ENCODE results near the gene CCL21. TPM values are rescaled to one million over a fixed set of nuclear protein-coding genes. Genes with fewer than 3 reads are reported as not detected.

CCL21 gene
- total and polyA plus RNA-seq, 5 donors: 1.3 to 3.8 (median 2.2) TPM

DNA sequence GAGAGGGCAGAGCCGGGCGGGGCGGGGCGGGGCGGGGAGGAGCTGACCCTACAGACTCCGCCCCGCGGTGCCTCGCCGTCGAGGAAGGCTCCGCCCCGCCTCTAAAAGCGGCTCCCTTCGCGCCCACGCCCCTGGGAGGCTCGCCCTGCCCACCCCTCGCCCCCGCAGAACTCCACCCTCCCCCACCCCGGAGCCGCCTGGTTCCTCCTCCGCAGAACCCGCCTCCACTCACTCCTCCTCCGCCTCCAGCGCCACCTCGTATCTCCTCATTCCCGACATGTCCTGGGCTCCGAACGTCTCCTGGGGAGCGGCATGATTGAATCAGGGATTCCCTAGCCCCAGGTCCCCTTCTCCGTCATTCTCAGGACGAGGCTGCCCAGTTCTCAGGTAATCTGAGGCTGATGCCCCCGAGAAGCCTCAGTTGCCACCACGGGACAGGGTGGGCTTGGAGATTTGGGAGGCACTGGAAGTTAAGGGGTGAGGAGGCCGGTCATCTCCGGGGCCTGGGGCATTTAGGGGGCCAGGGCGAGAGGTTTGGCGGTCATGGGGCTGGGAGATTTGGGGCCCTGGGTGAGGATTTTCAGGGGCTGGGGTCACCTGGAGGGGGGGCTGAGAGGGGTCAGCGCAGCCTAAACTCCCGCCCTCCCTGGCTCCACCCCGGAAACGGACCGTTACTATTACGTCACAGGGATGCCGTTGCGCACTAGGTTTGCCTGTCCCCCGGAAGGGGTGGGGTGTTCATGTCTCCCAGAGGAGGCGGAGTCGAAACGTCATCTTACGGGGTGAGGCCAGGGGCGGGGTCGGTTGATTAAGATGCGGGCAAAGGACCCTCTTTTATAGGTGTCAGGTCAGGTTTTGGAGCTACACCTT, 44.3 kb downstream of the CCL21 start:
- Histone ChIP-seq H3K4me3 (ENCODE audit: low read length) (peak overlapping the region; percentile 69), H3K27me3 (ENCODE audit: control insufficient read depth, insufficient read depth) (no peaks in the 10 kb centered on the region), H3K27ac (ENCODE audit: low read length) (peak overlapping the region; percentile 99), H3K9me3 (ENCODE audit: control insufficient read depth, low read length) (no peaks in the 10 kb centered on the region), H3K4me1 (ENCODE audit: control insufficient read depth, insufficient read depth, low read length) (peaks cover 4% of the 10 kb centered on the region)
- intact Hi-C loops (cut with DNase I): no loop called here
- DNase-seq (peak; percentile 96 to 98 (median 97)), ATAC-seq (peak; percentile 93 to 94)
- 2% methylated on average over 55 of the region's 55 CpGs for WGBS

DNA sequence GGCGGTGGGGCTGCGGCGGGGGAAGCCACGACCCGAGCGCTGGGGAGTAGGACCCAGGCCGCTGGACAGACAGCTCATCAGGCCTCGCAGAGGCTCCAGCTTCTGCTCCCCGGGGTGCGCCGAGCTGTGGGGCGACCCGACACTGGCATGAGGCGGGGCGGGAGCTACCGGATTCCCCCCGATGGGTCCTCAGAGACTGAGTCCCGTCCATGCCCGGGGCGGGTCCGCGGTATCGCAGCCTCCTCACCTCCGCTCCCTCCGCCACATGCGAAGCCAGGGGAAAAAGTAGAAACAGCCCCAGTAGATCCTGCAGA, 44.9 kb downstream of the CCL21 start:
- Histone ChIP-seq H3K4me1 (ENCODE audit: control insufficient read depth, insufficient read depth, low read length) (peaks cover 4% of the 10 kb centered on the region), H3K4me3 (ENCODE audit: low read length) (peak overlapping the region; percentile 69), H3K27ac (ENCODE audit: low read length) (peak overlapping the region; percentile 89), H3K9me3 (ENCODE audit: control insufficient read depth, low read length) (no peaks in the 10 kb centered on the region), H3K27me3 (ENCODE audit: control insufficient read depth, insufficient read depth) (no peaks in the 10 kb centered on the region)
- DNase-seq (no peak), ATAC-seq (no peak)
- intact Hi-C loops (cut with DNase I): no loop called here
- WGBS: 2% methylated on average over 26 of the region's 26 CpGs

DNA sequence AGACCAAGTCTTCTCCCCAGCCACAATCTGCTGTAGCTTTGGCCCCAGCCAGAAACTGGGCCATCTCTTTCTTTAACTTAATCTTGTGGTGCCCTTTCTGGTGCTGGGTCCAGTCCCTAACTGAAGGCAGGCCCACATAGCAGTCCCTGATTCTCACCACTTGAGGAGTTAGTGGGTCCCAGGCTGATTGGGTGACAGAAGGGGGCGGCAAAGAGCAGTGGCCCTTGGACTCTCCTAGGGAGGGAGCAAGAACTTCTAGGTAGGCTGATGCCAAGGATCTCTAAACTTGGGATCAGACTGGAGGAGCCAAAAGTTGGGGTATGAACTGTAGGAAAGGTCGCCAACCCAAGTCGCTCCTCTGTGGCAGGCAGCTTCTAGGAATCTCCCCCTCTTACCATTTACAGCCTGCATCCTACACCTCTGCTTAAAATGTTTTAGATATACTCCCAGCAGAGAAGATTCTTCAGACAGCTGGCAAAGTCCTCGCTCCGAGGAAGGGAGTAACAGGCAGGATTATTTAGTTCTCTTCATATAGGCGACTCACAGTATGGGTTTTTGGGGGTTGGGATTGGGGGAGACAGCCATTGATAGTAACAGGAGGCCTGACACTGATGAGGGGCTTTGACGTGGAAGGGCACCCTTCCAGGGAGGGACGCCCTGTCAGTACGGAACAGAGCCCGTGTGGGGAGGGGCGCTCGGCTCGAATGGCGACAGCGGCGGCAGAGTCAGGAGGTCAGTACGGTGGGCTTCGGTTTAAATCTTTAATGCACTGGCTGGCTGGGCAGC, 45.5 kb downstream of the CCL21 start:
- 12% methylated on average over 18 of the region's 18 CpGs for WGBS

GRCh38 chr9:34663303-34663605, 46.7 kb downstream of the CCL21 start:
- H3K4me1 ChIP-seq (ENCODE audit: control insufficient read depth, insufficient read depth, low read length): peaks cover 4% of the 10 kb centered on the region
- H3K4me3 ChIP-seq (ENCODE audit: low read length): no peak overlapping the region
- intact Hi-C loops (cut with DNase I): no loop called here
- no peaks in the 10 kb centered on the region for H3K27me3 ChIP-seq (ENCODE audit: control insufficient read depth, insufficient read depth)
- no peak overlapping the region for H3K27ac ChIP-seq (ENCODE audit: low read length)
- no peak for DNase-seq
- no peak for ATAC-seq
- H3K9me3 ChIP-seq (ENCODE audit: control insufficient read depth, low read length): no peaks in the 10 kb centered on the region

More for the DNA sequence above, 45.5 kb downstream of the CCL21 start:
- Histone ChIP-seq H3K4me3 (ENCODE audit: low read length) (peak overlapping the region; percentile 69), H3K27ac (ENCODE audit: low read length) (peak overlapping the region; percentile 89), H3K27me3 (ENCODE audit: control insufficient read depth, insufficient read depth) (no peaks in the 10 kb centered on the region), H3K9me3 (ENCODE audit: control insufficient read depth, low read length) (no peaks in the 10 kb centered on the region), H3K4me1 (ENCODE audit: control insufficient read depth, insufficient read depth, low read length) (peaks cover 4% of the 10 kb centered on the region)
- intact Hi-C loops (cut with DNase I): no loop called here
- peak; percentile 84 to 93 (median 91) for DNase-seq
- ATAC-seq: peak; percentile 49 to 53

DNA sequence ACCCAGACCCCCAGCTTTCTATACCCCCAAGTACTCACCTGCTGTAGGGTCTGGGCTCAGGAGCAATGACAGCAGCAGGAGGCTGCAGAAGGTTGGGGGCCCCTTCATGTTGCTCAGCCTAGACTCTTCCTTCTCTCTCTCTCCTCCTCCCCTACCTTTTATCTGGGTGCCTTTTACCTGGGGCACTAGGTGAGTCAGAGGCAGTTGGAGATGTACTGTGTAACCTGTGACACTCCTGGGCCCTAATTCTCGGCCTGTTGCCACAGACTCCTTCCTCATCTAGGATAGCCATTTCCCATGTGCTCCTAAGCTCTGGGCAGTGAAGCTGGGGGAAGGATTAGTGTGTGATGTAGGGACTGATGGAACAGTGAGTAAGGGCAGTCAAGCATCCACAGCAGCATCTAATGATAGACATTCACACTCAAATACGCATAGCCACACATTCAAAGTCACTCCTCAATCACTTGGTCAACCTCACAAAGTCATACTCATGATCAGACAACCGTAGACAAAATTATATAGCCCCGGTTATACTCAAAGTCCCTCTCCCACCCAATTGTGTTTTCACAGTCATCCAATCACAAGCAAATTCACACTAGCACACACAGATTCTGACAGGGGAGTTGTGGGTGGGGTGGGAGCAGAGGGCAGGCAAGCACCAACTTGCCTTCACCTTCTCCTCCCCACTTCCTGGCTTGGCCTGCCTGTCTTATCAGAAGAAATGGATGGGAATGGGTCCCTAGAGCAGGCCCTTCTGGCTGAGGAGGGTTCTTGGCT, 47.2 kb downstream of the CCL21 start, which contains the start of gene CCL27:
TSS of gene CCL27 (minus strand) at position 132 of the 777 bp plus-strand sequence. CDS start at position 108, 24 bp downstream.
- H3K27ac ChIP-seq (ENCODE audit: low read length): no peak within 1 kb of the TSS
- WGBS: 80% methylated on average over 4 of the region's 4 CpGs

GRCh38 chr9:34659592-34660253, 50.2 kb downstream of the CCL21 start:
- Histone ChIP-seq H3K27ac (ENCODE audit: low read length) (no peak overlapping the region), H3K9me3 (ENCODE audit: control insufficient read depth, low read length) (no peaks in the 10 kb centered on the region), H3K27me3 (ENCODE audit: control insufficient read depth, insufficient read depth) (no peaks in the 10 kb centered on the region), H3K4me1 (ENCODE audit: control insufficient read depth, insufficient read depth, low read length) (peaks cover 3% of the 10 kb centered on the region), H3K4me3 (ENCODE audit: low read length) (no peak overlapping the region)
- intact Hi-C loops (cut with DNase I): no loop called here
- WGBS: 94% methylated on average over 8 of the region's 8 CpGs
- ATAC-seq (no peak), DNase-seq (no peak)

More for the DNA sequence above, 47.2 kb downstream of the CCL21 start, which contains the start of gene CCL27:
- ATAC-seq (no peak), DNase-seq (peak in 1 of 3 donors; percentile 57)
- H3K9me3 ChIP-seq (ENCODE audit: control insufficient read depth, low read length): no peaks in the 10 kb centered on the region
- H3K4me1 ChIP-seq (ENCODE audit: control insufficient read depth, insufficient read depth, low read length): peaks cover 4% of the 10 kb centered on the region
- H3K27me3 ChIP-seq (ENCODE audit: control insufficient read depth, insufficient read depth): no peaks in the 10 kb centered on the region
- intact Hi-C loops (cut with DNase I): no loop called here
- no peak within 1 kb of the TSS for H3K4me3 ChIP-seq (ENCODE audit: low read length)

Other genes starting within 250 kb of the CCL21 start
- gene ENHO, start 187.1 kb downstream of the CCL21 start, total RNA-seq: 1 to 10 TPM in 3 of 4 donors, under 1 TPM in 1; 0.67 to 2.3 (median 1.6) TPM
- gene ENHO, start 187.1 kb downstream of the CCL21 start, polyA plus RNA-seq: 3.2 TPM
- gene CNTFR, start 120.4 kb downstream of the CCL21 start, total RNA-seq: 10 to 100 TPM; 14.9 to 66.4 (median 46.0) TPM
- gene CNTFR, start 120.4 kb downstream of the CCL21 start, polyA plus RNA-seq: 55.0 TPM
- gene RPP25L, start 98.0 kb downstream of the CCL21 start, total RNA-seq: 10 to 100 TPM; 17.8 to 34.5 (median 31.3) TPM
- 49.0 TPM for gene RPP25L, start 98.0 kb downstream of the CCL21 start, polyA plus RNA-seq
- 100 to 1,000 TPM in 3 of 4 donors, 10 to 100 TPM in 1; 99.3 to 128 (median 117) TPM for gene DCTN3, start 89.6 kb downstream of the CCL21 start, total RNA-seq
- 113 TPM for gene DCTN3, start 89.6 kb downstream of the CCL21 start, polyA plus RNA-seq
- gene ARID3C, start 81.1 kb downstream of the CCL21 start, total RNA-seq: not detected
- gene ARID3C, start 81.1 kb downstream of the CCL21 start, polyA plus RNA-seq: not detected
- gene SIGMAR1, start 72.3 kb downstream of the CCL21 start, total RNA-seq: 10 to 100 TPM; 28.6 to 37.2 (median 35.5) TPM
- gene SIGMAR1, start 72.3 kb downstream of the CCL21 start, polyA plus RNA-seq: 36.0 TPM
- 10 to 100 TPM; 37.3 to 71.2 (median 66.3) TPM for gene GALT, start 63.5 kb downstream of the CCL21 start, total RNA-seq
- 57.1 TPM for gene GALT, start 63.5 kb downstream of the CCL21 start, polyA plus RNA-seq
- gene IL11RA, start 58.0 kb downstream of the CCL21 start, total RNA-seq: 10 to 100 TPM; 48.7 to 92.2 (median 73.9) TPM
- 49.3 TPM for gene IL11RA, start 58.0 kb downstream of the CCL21 start, polyA plus RNA-seq
- under 1 TPM in 1 of 4 donors, not detected in 3; 0.46 TPM for gene CCL27, start 47.5 kb downstream of the CCL21 start, total RNA-seq
- gene CCL27, start 47.5 kb downstream of the CCL21 start, polyA plus RNA-seq: 0.18 TPM
- gene CCL19, start 18.9 kb downstream of the CCL21 start, total RNA-seq: 1 to 10 TPM; 1.4 to 9.2 (median 6.3) TPM
- 0.66 TPM for gene CCL19, start 18.9 kb downstream of the CCL21 start, polyA plus RNA-seq
- 1 to 10 TPM in 1 of 4 donors, under 1 TPM in 3; 0.03 to 1.3 (median 0.28) TPM for gene PHF24, start 248.1 kb upstream of the CCL21 start, total RNA-seq
- 0.07 TPM for gene PHF24, start 248.1 kb upstream of the CCL21 start, polyA plus RNA-seq

All from right cardiac atrium (tissue), 5 donors.